SU-DHL-6 (cell line): ENCODE measurements around the gene SMIM10L2A.
"Not testable (repeated sequence)": the region's sequence is repeated elsewhere in the genome, so short reads cannot be mapped to it uniquely, and the experiment has no call there.

ENCODE experiments used
- H2AFZ ChIP-seq: fragments of 200-600 bp; sonication (generic); 2 replicates; pipeline ENCODE4 v1.6.1; 2014; ENCODE audit warnings: low read depth, mild to moderate bottlenecking, moderate library complexity, mixed read lengths, antibody characterized with exemption, low read length; ENCODE audit not compliant: severe bottlenecking
- H3F3A ChIP-seq: fragments of 200-600 bp; shearing (Covaris generic); 2 replicates; pipeline ENCODE4 v1.6.0; 2016; ENCODE audit warnings: antibody characterized with exemption, mild to moderate bottlenecking; ENCODE audit not compliant: insufficient read depth
- H3K27ac ChIP-seq: fragments of 200-600 bp; sonication (generic); 2 replicates; pipeline ENCODE4 v1.5.1; 2016; ENCODE audit warnings: low read depth, mild to moderate bottlenecking, low read length, moderate library complexity, mixed read lengths
- H3K27me3 ChIP-seq: fragments of 200-600 bp; sonication (generic), shearing (Covaris generic); 2 replicates; pipeline ENCODE4 v1.6.0; 2014; ENCODE audit warnings: mild to moderate bottlenecking, low read length
- H3K36me3 ChIP-seq: fragments of 200-600 bp; sonication (generic); 2 replicates; pipeline ENCODE4 v1.6.1; 2014; ENCODE audit warnings: mild to moderate bottlenecking, low read length, mixed read lengths
- H3K4me2 ChIP-seq: fragments of 300-600, 200-600 bp; shearing (Covaris generic), sonication (generic); 2 replicates; pipeline ENCODE4 v1.6.0; 2014; ENCODE audit warnings: low read length, low read depth, mild to moderate bottlenecking; ENCODE audit not compliant: poor library complexity, severe bottlenecking
- H3K4me3 ChIP-seq: fragments of 200-600 bp; sonication (generic); 2 replicates; pipeline ENCODE4 v1.5.1; 2014; ENCODE audit warnings: antibody characterized with exemption, low read length, mild to moderate bottlenecking, mixed read lengths; ENCODE audit not compliant: insufficient read depth, poor library complexity, severe bottlenecking
- H3K79me2 ChIP-seq: fragments of 200-600 bp; sonication (generic); 2 replicates; pipeline ENCODE4 v1.6.1; 2014; ENCODE audit warnings: mild to moderate bottlenecking, low read length, moderate library complexity; ENCODE audit not compliant: insufficient read depth
- H3K9ac ChIP-seq: fragments of 200-600 bp; sonication (generic); 2 replicates; pipeline ENCODE4 v1.7.0; 2014; ENCODE audit warnings: mild to moderate bottlenecking, low read length
- H3K9me2 ChIP-seq: fragments of 200-600 bp; sonication (generic); replicated peaks from 2 replicates; pipeline ENCODE4 v1.6.1; 2014; ENCODE audit warnings: low read length; ENCODE audit not compliant: insufficient read depth
- H3K9me3 ChIP-seq: fragments of 200-600 bp; sonication (generic); 2 replicates; pipeline ENCODE4 v1.6.1; 2014; ENCODE audit warnings: low read length, mixed read lengths; ENCODE audit not compliant: insufficient read depth
- H4K20me1 ChIP-seq: fragments of 200-600 bp; sonication (generic); 2 replicates; pipeline ENCODE4 v1.6.1; 2014; ENCODE audit warnings: low read depth, mild to moderate bottlenecking, antibody characterized with exemption, low read length, moderate library complexity, mixed read lengths
- EZH2phosphoT487 ChIP-seq: fragments of 200-600 bp; sonication (generic), shearing (Covaris generic); conservative IDR thresholded peaks from 2 replicates; pipeline ENCODE4 v1.6.1; 2018; ENCODE audit warnings: mild to moderate bottlenecking, antibody characterized with exemption, low read length, moderate library complexity, mixed read lengths
- TF ChIP-seq, protein P1 (sequence below): fragments of 200-600 bp; sonication (generic); IDR thresholded peaks from one replicate; pipeline ENCODE4 v1.5.1; 2017; ENCODE audit warnings: antibody characterized with exemption, mild to moderate bottlenecking, low read length, moderate library complexity; ENCODE audit not compliant: insufficient read depth, poor library complexity, severe bottlenecking

The SMIM10L2A gene

DNA sequence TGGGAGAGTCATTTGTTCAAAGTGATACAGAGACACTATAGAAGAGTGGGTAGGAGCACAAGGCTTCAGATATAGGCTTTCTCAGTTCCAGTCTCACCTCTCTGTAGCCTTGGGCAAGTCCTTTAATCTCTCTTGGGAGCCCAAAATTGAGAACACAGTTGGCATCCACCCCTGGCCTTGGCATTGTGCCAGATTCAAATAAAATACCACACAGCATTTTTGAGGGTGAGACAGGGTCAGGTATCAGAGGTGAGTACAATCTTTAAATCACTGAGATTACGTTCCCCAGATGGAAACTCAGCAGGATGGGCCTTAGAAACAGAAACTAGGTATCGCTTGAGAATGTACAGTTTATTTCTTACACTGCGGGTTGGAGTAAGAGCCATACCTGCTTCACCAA is 25.2 kb upstream of the SMIM10L2A start:
- Histone ChIP-seq H3K9me2 (no peaks in the 10 kb centered on the region), H3K4me2 (no peak overlapping the region), H3K27ac (no peak overlapping the region), H4K20me1 (no peaks in the 10 kb centered on the region), H2AFZ (no peak overlapping the region), H3K79me2 (no peaks in the 10 kb centered on the region), H3K4me3 (no peak overlapping the region), H3K9ac (no peak overlapping the region), H3K27me3 (no peaks in the 10 kb centered on the region), H3K36me3 (no peaks in the 10 kb centered on the region), H3K9me3 (no peaks in the 10 kb centered on the region), H3F3A (no peaks in the 10 kb centered on the region)
- TF ChIP-seq, protein P1, sequence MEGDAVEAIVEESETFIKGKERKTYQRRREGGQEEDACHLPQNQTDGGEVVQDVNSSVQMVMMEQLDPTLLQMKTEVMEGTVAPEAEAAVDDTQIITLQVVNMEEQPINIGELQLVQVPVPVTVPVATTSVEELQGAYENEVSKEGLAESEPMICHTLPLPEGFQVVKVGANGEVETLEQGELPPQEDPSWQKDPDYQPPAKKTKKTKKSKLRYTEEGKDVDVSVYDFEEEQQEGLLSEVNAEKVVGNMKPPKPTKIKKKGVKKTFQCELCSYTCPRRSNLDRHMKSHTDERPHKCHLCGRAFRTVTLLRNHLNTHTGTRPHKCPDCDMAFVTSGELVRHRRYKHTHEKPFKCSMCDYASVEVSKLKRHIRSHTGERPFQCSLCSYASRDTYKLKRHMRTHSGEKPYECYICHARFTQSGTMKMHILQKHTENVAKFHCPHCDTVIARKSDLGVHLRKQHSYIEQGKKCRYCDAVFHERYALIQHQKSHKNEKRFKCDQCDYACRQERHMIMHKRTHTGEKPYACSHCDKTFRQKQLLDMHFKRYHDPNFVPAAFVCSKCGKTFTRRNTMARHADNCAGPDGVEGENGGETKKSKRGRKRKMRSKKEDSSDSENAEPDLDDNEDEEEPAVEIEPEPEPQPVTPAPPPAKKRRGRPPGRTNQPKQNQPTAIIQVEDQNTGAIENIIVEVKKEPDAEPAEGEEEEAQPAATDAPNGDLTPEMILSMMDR = no peak
- no peak for TF ChIP-seq EZH2phosphoT487

DNA sequence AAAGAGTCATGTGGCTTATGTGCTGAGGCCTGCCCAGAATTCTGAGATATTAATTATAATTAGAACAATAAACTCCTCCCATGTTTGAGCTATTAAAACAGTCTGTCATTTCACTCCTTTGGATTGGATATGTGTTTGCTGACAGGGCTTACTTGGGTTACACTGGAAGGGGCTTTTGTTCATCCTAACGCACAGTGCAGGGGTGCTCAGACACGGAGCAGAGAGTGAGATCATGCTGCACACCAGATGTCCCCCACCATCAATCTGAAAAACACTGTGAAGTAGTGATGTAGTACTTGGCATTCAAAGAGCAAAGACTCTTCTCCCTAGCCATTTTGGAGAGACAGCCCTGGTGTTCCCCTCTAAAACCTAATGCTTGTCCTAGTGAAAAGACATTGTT is 24.1 kb upstream of the SMIM10L2A start:
- no peaks in the 10 kb centered on the region for H3K9me3 ChIP-seq
- no peak for TF ChIP-seq EZH2phosphoT487
- TF ChIP-seq, protein P1 = no peak
- no peaks in the 10 kb centered on the region for H3K79me2 ChIP-seq
- no peaks in the 10 kb centered on the region for H3K36me3 ChIP-seq
- no peak overlapping the region for H3K4me3 ChIP-seq
- no peaks in the 10 kb centered on the region for H4K20me1 ChIP-seq
- H3K4me2 ChIP-seq = no peak overlapping the region
- no peak overlapping the region for H3K9ac ChIP-seq
- H3F3A ChIP-seq = no peaks in the 10 kb centered on the region
- H3K27ac ChIP-seq = no peak overlapping the region
- H3K27me3 ChIP-seq = no peaks in the 10 kb centered on the region
- H2AFZ ChIP-seq = no peak overlapping the region
- H3K9me2 ChIP-seq = no peaks in the 10 kb centered on the region

DNA sequence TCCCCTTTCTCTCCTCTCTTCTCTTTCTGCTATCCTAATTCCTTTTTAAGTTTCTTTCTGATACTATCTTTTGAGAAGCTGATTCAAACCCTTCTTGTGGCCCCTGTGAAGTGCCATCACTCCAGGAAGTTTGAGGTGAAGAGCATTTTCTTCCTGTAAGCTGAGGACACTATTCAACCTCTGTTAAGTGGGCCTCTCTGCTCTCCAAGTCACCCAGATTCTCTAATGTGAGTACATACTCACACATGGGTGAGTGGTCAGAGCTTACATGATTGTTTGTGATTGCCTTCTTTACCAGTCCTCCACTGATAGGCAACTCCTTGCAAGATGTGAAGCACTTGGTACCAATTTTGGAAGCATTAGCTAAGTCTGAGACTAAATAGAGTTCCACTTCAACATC is 18.4 kb upstream of the SMIM10L2A start:
- no peaks in the 10 kb centered on the region for H3K9me2 ChIP-seq
- no peaks in the 10 kb centered on the region for H3K27me3 ChIP-seq
- no peaks in the 10 kb centered on the region for H3K79me2 ChIP-seq
- TF ChIP-seq EZH2phosphoT487 = no peak
- TF ChIP-seq, protein P1 = no peak
- no peak overlapping the region for H3K9ac ChIP-seq
- no peak overlapping the region for H3K4me2 ChIP-seq
- no peak overlapping the region for H3K4me3 ChIP-seq
- H4K20me1 ChIP-seq = no peaks in the 10 kb centered on the region
- H3F3A ChIP-seq = no peaks in the 10 kb centered on the region
- H3K9me3 ChIP-seq = no peaks in the 10 kb centered on the region
- H3K36me3 ChIP-seq = no peaks in the 10 kb centered on the region
- no peak overlapping the region for H2AFZ ChIP-seq
- no peak overlapping the region for H3K27ac ChIP-seq

DNA sequence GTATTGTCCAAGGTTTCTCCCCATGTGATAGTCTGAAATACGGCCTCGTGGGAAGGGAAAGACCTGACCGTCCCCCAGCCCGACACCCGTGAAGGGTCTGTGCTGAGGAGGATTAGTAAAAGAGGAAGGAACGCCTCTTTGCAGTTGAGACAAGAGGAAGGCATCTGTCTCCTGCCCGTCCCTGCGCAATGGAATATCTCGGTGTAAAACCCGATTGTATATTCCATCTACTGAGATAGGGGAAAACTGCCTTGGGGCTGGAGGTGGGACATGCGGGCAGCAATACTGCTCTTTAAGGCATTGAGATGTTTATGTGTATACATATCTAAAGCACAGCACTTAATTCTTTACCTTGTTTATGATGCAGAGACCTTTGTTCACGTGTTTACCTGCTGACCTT is 15.3 kb upstream of the SMIM10L2A start:
- H3K27me3 ChIP-seq, H3K9me2 ChIP-seq, H3K9me3 ChIP-seq, H3K36me3 ChIP-seq, H3K27ac ChIP-seq, H3K4me3 ChIP-seq, H3F3A ChIP-seq, H4K20me1 ChIP-seq, H3K9ac ChIP-seq, H3K4me2 ChIP-seq, H2AFZ ChIP-seq, H3K79me2 ChIP-seq: not testable (repeated sequence)
